AG09319 (cell line): ENCODE results near the gene HAUS7.
A peak's percentile ranks its signal among the peaks of the same experiment; 100 is the strongest.

Experiments used
- DNase-seq: peaks from one replicate; pipeline ENCODE4 v3.0.0-alpha.2; 2010; ENCODE audit warnings: low read depth; ENCODE audit errors: extremely low read depth
- TF ChIP-seq, protein P1 (sequence below): IDR thresholded peaks from 2 replicates; pipeline ENCODE4 v1.5.1; 2011; ENCODE audit warnings: low read depth, mild to moderate bottlenecking, inconsistent platforms, low read length, moderate library complexity

The HAUS7 gene

GRCh38 chrX:153443476-153444332 lies 26.7 kb downstream of the HAUS7 start:
- no peak for DNase-seq
- TF ChIP-seq, protein P1, sequence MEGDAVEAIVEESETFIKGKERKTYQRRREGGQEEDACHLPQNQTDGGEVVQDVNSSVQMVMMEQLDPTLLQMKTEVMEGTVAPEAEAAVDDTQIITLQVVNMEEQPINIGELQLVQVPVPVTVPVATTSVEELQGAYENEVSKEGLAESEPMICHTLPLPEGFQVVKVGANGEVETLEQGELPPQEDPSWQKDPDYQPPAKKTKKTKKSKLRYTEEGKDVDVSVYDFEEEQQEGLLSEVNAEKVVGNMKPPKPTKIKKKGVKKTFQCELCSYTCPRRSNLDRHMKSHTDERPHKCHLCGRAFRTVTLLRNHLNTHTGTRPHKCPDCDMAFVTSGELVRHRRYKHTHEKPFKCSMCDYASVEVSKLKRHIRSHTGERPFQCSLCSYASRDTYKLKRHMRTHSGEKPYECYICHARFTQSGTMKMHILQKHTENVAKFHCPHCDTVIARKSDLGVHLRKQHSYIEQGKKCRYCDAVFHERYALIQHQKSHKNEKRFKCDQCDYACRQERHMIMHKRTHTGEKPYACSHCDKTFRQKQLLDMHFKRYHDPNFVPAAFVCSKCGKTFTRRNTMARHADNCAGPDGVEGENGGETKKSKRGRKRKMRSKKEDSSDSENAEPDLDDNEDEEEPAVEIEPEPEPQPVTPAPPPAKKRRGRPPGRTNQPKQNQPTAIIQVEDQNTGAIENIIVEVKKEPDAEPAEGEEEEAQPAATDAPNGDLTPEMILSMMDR: no peak

- no peak for DNase-seq
- TF ChIP-seq, protein P1: no peak
These were observed 27.9 kb downstream of the HAUS7 start for GRCh38 chrX:153442463-153442862.

DNA sequence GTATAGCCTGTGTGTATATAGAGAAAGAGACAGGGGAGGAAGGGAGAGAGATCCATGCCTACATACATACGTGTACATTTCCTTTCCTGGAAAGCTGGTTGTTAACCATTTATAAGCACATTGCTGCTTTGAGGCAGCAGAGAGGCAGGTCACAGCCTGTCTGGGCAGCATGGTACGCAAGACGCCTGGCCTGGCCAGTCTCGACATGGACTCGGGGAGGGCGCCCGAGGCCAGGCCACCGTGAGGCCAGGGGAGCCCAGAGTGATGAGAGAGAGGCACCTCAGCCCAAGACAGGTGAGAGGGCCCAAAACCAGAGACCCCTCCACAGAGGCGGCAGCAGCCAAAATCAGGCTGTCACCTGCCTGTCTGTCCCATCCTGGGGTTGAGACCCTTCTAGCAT lies 28.4 kb downstream of the HAUS7 start:
- TF ChIP-seq, protein P1: no peak
- no peak for DNase-seq

DNA sequence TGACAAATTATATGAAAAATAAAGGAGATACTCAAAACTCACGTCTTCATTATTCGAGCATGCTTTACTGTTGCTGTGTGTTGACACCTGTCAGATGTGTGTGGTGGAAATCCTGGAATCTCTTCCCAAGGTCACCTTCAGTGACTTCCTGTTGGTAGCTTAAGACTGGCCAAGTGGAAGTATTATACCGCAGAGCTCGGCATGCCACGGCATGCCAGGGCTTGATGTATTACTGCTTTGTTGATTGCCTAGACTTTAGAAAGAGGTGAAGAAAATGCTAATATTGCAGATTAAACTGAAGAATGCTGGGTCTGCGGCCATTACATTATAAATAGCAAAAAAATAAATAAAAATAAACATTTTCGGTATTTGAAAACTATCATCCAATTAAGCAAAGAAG lies 29.1 kb downstream of the HAUS7 start:
- TF ChIP-seq, protein P1: no peak
- DNase-seq: no peak

DNA sequence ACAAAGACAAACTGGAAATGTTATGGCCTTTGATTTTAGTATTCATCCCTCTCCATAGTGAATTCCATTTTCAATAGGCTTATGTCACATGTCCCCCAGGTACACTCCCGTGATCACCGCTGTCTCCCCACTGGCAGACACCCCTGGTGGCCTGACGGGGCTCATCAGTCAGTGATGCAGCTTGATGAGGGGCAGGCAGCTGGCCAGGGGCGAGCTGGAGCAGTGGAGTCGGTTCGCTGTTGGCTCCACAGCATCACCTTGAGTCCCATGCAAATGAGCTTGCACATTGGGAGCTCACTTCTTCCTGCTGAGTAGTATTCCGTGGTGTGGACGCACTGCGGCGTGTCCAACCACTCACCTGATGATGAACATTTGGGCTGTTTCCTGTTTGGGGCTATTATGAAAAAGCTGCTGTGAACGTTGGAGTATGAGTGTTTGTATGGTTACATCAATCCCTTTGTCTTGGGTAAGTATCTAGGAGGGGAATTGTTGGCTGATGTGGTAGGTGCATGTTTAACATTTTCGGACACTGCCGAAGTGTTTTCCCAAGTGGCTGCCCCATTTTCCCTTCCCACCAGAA lies 29.7 kb downstream of the HAUS7 start:
- no peak for DNase-seq
- TF ChIP-seq, protein P1: no peak

GRCh38 chrX:153439977-153440376 lies 30.4 kb downstream of the HAUS7 start:
- DNase-seq: no peak
- TF ChIP-seq, protein P1: no peak

DNA sequence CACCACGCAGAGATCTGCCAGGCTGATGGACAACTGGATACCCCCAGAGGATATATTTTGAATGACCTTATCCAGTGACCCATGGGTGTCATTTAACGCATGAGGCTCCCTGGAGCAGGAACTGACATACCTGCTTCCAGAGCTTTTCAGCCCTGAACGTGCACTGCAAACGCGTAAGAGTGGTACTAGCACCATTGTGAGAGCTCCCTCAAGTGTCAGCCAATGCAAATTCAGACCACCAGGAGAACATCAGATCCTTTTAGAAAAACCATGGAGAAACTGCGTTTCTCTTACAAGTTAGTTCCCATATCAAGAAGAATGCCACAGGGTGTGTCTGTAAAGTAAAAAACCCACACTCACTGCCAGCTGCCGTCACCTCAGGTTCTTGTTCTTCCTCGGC lies 31.8 kb downstream of the HAUS7 start:
- TF ChIP-seq, protein P1: peak; percentile 48
- DNase-seq: no peak
